Measurements from ENCODE around the gene ADAMTSL1. TPM values are rescaled to one million over a fixed set of nuclear protein-coding genes. Genes with fewer than 3 reads are reported as not detected.

Gene ADAMTSL1
- total RNA-seq, 6 donors from 2014 or later: 0.44 to 6.4 (median 2.3) TPM; not detected in 1

DNA sequence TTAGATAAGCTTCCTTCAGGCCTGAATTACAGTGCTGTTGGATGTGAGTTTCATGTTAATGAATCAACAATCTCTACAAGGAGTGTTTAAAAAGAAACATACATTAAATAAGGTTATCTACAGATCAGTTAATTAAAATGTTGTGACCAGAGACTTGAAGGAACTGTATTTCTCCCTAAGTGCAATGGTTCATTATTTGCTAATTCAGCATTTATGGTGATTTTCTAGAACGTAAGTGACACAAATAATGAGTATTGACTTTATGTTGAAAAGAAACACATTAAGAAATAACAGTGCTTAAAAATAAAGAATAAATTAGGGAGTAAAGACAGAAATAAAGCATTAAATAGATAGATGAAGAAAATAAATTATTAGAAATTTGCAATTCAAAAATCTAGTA lies 74.5 kb downstream of the ADAMTSL1 start:
- Histone ChIP-seq H3K4me3 (no peak overlapping the region), H3K4me1 (no peaks in the 10 kb centered on the region), H3K27me3 (no peaks in the 10 kb centered on the region), H3K9me3 (no peaks in the 10 kb centered on the region), H3K27ac (no peak overlapping the region), H3K36me3 (no peaks in the 10 kb centered on the region)
- ATAC-seq (ENCODE audit: low FRiP score in 2 of 2) (no peak), DNase-seq (no peak)
- 95 to 98% methylated on average over 1 of the region's 1 CpG for WGBS, 2 donors
- TF ChIP-seq, protein P1, sequence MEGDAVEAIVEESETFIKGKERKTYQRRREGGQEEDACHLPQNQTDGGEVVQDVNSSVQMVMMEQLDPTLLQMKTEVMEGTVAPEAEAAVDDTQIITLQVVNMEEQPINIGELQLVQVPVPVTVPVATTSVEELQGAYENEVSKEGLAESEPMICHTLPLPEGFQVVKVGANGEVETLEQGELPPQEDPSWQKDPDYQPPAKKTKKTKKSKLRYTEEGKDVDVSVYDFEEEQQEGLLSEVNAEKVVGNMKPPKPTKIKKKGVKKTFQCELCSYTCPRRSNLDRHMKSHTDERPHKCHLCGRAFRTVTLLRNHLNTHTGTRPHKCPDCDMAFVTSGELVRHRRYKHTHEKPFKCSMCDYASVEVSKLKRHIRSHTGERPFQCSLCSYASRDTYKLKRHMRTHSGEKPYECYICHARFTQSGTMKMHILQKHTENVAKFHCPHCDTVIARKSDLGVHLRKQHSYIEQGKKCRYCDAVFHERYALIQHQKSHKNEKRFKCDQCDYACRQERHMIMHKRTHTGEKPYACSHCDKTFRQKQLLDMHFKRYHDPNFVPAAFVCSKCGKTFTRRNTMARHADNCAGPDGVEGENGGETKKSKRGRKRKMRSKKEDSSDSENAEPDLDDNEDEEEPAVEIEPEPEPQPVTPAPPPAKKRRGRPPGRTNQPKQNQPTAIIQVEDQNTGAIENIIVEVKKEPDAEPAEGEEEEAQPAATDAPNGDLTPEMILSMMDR (IDR thresholded peaks at IDR 0.05): no peak
- no peak for TF ChIP-seq EP300 (IDR thresholded peaks at IDR 0.05)
- no peak for TF ChIP-seq POLR2A (IDR thresholded peaks at IDR 0.05)
- TF ChIP-seq POLR2AphosphoS5 (IDR thresholded peaks at IDR 0.05): no peak

GRCh38 chr9:18549772-18550171 lies 75.8 kb downstream of the ADAMTSL1 start:
- DNase-seq (no peak), ATAC-seq (ENCODE audit: low FRiP score in 2 of 2) (no peak)
- 55 to 88% methylated on average over 3 of the region's 3 CpGs for WGBS, 2 donors
- Histone ChIP-seq H3K27ac (no peak overlapping the region), H3K4me3 (no peak overlapping the region), H3K9me3 (no peaks in the 10 kb centered on the region), H3K27me3 (no peaks in the 10 kb centered on the region), H3K36me3 (no peaks in the 10 kb centered on the region), H3K4me1 (no peaks in the 10 kb centered on the region)
- TF ChIP-seq POLR2A (IDR thresholded peaks at IDR 0.05): no peak
- TF ChIP-seq POLR2AphosphoS5 (IDR thresholded peaks at IDR 0.05): no peak

GRCh38 chr9:18550286-18550685 lies 76.3 kb downstream of the ADAMTSL1 start:
- Histone ChIP-seq H3K9me3 (no peaks in the 10 kb centered on the region), H3K27me3 (no peaks in the 10 kb centered on the region), H3K4me3 (no peak overlapping the region), H3K4me1 (no peaks in the 10 kb centered on the region), H3K27ac (no peak overlapping the region), H3K36me3 (no peaks in the 10 kb centered on the region)
- TF ChIP-seq POLR2AphosphoS5 (IDR thresholded peaks at IDR 0.05) (no peak), EP300 (IDR thresholded peaks at IDR 0.05) (no peak), POLR2A (IDR thresholded peaks at IDR 0.05) (no peak)
- TF ChIP-seq, protein P1 (IDR thresholded peaks at IDR 0.05): no peak
- DNase-seq (no peak), ATAC-seq (ENCODE audit: low FRiP score in 2 of 2) (no peak)
- 87 to 94% methylated on average over 5 of the region's 5 CpGs for WGBS, 2 donors

DNA sequence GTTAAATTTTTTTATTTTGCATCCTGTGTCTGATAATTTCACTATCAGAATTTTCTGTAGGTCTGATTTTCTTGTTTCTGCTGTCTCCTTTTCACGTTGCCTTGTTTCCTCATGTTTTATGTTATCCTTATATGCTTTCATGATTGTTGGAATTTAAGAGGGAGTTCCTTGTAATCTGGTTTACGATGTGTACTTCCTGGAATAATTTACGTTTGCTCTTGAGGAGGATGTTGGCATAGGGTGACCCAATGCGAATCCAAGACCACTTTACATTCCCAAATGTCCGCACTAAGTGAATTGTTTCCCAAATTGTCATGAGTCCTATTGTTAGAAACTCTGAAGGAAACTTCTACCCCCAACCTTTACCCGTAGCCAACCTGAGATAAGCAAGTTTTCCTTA lies 80.3 kb downstream of the ADAMTSL1 start:
- DNase-seq (no peak), ATAC-seq (ENCODE audit: low FRiP score in 2 of 2) (no peak)
- Histone ChIP-seq H3K27me3 (no peaks in the 10 kb centered on the region), H3K36me3 (no peaks in the 10 kb centered on the region), H3K4me3 (no peak overlapping the region), H3K9me3 (peaks cover 0 to 3% (median 0%) of the 10 kb centered on the region in 4 donors), H3K4me1 (no peaks in the 10 kb centered on the region), H3K27ac (no peak overlapping the region)
- TF ChIP-seq, protein P1 (IDR thresholded peaks at IDR 0.05): no peak
- TF ChIP-seq EP300 (IDR thresholded peaks at IDR 0.05): no peak
- TF ChIP-seq POLR2A (IDR thresholded peaks at IDR 0.05): no peak
- TF ChIP-seq POLR2AphosphoS5 (IDR thresholded peaks at IDR 0.05): no peak
- WGBS, 2 donors: 77 to 79% methylated on average over 6 of the region's 6 CpGs

DNA sequence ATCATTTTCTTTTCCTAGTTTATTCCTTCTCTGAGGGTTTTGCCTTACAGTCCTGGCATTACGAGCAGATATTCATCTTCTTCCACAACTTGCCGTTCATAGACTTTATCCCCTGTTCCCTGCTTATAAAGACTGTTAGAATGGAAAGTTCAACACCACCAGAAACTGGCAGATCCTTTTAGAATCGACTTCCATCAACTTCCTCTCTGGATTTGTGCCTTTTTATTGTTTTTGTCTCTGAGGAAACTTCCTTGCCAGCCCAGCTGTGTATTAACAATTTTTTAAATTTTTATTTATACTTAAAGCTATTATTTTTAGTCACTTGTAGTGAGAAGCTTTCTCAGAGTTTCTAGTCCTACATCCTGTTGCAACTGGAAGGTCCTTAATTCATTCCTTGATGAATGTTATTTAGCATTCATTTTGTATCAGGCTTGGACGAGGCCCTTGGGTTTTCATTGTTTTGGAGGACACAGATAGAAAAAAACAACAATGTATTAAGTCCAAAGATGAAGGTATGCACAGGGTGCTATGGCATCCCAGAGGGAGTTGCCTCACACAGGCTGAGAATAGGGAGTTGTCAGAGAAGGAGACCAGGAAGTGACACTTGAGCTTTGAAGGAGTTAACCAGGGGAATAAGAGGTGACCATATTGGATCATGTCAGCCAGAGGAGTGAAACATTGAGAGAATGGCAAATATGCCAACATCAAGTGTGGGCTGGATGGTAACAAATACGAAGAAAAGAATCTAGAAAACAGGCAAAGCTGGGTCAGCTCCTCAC lies 81.3 kb downstream of the ADAMTSL1 start:
- WGBS, 2 donors: 62 to 69% methylated on average over 5 of the region's 5 CpGs
- no peaks in the 10 kb centered on the region for H3K27me3 ChIP-seq
- peaks cover 0 to 5% (median 0%) of the 10 kb centered on the region in 4 donors for H3K9me3 ChIP-seq
- no peak overlapping the region for H3K4me3 ChIP-seq
- no peaks in the 10 kb centered on the region for H3K4me1 ChIP-seq
- H3K36me3 ChIP-seq: no peaks in the 10 kb centered on the region
- H3K27ac ChIP-seq: no peak overlapping the region
- no peak for ATAC-seq (ENCODE audit: low FRiP score in 2 of 2)
- no peak for DNase-seq
- TF ChIP-seq, protein P1 (IDR thresholded peaks at IDR 0.05): no peak
- no peak for TF ChIP-seq EP300 (IDR thresholded peaks at IDR 0.05)
- TF ChIP-seq POLR2AphosphoS5 (IDR thresholded peaks at IDR 0.05): no peak
- TF ChIP-seq POLR2A (IDR thresholded peaks at IDR 0.05): no peak
